ENCODE measurements around the gene RNPEPL1.

RNPEPL1 gene

DNA sequence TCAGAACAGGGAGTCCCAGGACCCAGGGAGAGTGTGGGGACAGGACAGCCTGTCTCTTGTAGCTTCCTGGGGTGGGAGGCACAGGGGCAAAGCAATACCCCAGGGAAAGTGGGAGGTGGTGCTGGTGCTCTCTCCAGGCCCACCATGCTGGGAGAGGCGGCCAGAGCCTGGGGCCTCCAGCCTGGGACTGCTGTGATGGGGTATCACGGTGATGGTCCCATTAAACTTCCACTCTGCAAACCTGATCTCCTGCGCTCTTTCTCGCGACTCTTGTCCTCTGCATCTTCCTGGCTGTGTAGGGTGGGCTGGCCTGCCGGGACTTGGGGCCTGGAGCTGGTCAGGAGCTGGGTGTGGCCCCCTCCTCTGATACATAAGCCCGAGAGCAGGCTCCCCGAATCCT, 10.2 kb downstream of the RNPEPL1 start:
- no peak for DNase-seq

GRCh38 chr2:240579071-240579762, 10.9 kb downstream of the RNPEPL1 start:
- DNase-seq, result no peak

DNA sequence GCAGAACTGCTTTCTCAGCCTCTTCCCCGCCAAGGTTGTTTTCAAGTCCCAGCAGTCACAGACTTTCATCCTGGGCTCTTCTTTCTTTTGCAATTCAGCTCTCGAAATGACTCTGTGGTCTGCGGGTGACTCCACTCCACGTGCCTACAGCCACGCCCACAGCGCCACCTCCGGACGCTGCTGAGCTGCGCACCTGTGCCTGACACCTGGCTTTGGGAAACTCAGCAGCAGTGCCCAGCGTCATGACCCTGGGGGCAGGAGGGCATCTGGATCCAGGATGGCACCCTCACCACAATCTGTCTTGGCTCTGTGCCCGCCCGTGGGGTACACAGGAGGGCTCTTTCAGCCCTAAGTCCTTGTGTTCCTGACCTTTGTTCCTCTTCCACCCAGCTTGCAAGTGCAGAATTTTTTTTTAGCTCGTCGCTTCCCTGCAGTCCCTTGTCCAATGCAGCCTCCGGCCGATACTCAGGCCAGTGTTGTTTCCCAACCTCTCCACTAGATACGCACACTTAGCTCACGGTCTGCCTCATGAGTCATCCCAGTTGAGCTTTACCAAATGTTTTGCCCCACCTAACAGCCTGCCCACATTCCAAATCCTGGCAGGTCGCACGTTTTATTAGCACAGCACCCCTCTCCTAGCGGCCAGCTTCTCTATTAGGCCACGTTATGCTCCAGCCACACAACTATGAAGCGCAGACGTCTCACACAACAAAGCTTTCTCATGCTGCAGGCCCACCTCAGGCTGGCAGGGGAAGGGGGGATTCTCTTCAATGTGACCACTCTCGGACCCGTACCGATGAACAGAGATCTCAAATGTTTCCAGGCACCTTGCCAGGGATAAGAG, 11.7 kb downstream of the RNPEPL1 start:
- DNase-seq, result no peak

DNA sequence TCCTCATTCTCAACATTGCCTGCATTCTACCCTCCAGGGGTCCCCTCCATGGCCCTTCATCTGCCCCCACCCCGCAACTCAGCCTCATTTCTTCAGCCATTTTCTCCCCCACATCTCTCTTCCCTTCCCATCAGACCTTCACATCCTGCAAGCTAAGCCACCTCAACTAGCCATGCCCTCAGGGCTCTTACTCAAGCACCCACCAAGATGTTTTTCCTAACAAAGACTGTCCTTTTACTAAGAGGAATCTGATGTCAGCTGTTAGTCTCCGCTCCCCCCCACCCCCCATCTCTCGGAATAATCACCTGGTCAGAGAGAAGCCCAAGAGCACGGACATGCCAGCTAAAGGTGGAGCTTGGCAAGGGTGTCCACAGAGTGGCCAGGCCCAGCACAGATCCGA, 13.5 kb downstream of the RNPEPL1 start:
- DNase-seq, result no peak

GRCh38 chr2:240582781-240583180, 14.5 kb downstream of the RNPEPL1 start:
- DNase-seq, result no peak

GRCh38 chr2:240583774-240584173, 15.5 kb downstream of the RNPEPL1 start:
- DNase-seq, result no peak

- no peak for DNase-seq
These were observed 16.3 kb downstream of the RNPEPL1 start for GRCh38 chr2:240584486-240585031.

GRCh38 chr2:240585101-240585500, 16.8 kb downstream of the RNPEPL1 start:
- DNase-seq, result no peak

DNA sequence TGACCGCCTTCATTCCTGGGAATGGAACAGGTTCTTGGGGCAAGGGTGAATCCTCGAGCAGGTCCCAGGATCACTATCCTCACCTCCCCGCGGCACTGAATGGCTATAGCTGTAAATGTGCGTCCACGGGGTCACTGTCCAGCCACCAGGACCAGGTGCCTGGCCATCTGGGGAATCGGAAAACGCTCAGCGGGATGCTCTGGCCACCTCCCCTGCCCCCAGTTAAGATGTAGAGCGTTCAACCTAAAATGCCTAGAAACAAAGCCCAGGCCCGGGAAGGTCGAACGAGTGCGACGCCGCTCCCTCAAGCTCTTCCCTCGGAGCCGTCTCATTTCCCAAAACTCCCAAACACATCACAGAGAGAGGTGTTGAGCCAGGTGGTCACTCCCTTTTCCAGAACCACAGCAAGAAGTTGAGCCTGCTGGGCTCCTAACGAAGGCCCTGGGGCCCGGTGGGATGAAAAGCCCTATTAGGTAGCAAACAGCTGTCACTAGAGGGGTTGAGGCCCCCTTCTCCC, 17.5 kb downstream of the RNPEPL1 start:
- DNase-seq, result no peak

- peak; percentile 85 for DNase-seq
These were observed 18.1 kb downstream of the RNPEPL1 start, which contains the start of gene CAPN10 for GRCh38 chr2:240586198-240586918. TSS of gene CAPN10 (plus strand) at chr2:240586734. CDS start at chr2:240586912, 178 bp downstream.

DNA sequence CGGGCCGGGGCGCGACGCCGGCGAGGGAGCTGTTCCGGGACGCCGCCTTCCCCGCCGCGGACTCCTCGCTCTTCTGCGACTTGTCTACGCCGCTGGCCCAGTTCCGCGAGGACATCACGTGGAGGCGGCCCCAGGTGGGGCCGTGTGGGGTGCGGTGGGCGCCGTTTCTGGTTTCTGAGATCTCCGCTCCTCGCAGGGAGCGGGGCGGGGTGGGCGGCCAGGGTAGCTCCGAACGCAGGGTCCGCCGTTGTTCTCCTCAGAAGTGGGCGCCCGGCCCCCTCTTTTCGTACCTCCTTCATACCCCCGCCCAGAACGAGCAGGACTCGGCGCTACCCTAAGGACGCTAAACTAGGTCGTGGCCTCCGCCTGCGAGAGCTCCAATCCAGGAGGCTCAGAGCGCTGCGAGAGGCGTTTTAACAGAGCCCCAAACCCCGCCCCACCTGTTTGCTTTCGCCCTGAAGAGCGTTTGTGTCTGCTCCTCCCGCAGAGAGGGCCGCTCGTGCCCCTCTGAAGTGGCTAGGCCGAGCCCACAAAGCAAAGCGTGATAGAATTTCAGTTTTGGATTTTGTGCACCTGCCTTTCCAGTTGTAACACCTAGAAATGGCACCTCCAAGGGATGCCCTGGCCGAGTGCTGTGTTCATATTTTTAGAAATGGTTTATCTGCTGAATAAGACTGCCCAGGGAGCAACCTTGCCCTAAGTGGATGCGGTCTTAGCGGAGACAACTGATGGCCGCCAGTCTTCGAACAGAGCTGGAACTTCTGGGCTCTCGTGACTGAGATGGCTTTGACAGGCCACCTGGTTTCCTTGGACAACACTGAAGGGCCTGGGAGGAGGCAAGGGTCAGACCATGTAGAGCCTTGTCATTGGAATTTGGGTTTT, 18.9 kb downstream of the RNPEPL1 start:
- no peak for DNase-seq

GRCh38 chr2:240588006-240588655, 19.8 kb downstream of the RNPEPL1 start:
- no peak for DNase-seq

- DNase-seq, result no peak
These were observed 20.4 kb downstream of the RNPEPL1 start for GRCh38 chr2:240588669-240589068.

DNA sequence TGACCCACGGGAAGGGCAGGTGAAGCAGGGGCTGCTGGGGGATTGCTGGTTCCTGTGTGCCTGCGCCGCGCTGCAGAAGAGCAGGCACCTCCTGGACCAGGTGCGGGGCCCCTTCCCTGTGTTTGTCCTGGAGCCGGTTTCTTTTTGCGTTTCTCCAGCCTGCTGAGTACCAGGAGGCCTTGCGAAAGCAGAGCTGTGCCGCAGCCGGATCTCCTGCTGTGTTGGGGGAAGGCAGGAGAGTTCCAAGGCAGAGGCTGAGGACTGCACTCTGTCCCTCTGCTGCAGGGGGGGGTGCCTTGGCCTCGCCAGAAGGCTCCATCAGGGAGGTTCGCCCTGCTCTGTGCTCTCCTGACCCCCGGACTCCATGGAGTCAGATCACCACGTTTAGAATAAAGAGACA, 21.1 kb downstream of the RNPEPL1 start:
- no peak for DNase-seq

DNA sequence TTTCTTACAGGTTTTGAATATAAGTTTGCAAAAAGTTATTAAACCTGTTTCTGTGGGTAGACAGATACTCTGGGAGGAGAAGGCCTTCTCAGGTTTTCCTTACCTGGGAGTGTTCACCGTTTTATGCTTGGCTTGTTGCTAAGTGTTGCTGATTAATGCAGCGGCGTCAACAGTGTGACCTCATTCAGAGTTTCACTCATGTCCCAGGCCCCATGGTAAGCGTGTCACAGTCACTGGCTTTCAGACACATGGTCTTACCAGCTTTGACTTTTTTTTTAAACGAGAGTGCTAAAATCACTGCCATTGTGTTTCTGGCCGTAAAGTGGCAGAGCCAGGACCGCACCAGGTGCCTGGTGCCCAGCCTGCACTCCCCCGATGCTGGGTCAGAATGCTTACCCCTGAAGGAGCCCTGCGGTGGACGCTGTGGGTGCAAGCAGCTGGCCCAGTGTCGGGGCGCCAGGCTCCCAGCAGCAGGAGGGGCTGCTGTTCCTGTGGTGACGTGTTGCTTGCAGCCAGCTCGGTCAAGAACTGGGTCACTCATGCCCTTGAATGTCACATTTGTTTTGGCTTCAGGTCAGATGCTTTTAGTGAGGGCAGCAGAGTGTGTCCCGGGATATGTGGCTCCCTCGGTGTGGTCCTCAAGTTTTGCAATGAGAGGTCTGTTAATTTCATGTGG, 21.7 kb downstream of the RNPEPL1 start:
- DNase-seq, result no peak

GRCh38 chr2:240590681-240591111, 22.4 kb downstream of the RNPEPL1 start:
- DNase-seq, result no peak

DNA sequence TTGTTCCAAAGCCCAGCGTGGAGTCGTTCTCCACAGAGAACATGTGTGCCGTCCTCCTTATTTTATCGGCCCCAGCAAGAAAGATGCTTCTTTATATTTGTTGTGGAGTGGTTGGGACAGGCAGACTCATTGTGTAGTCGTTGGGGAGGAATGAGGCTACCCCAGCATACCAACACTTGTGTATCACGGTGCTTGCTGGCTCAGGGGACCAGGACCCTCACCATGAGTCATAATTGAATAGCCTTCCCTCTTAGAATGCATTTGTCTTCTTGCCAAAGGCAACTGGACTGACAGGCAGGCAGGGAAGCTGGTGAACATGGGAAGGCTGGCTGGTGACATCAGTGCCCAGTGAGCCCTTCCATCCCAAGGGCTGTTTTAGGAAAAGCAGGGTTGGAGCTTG, 22.9 kb downstream of the RNPEPL1 start:
- DNase-seq, result no peak

- DNase-seq, result no peak
These were observed 23.5 kb downstream of the RNPEPL1 start for GRCh38 chr2:240591784-240592183.

GRCh38 chr2:240593026-240593702, 24.9 kb downstream of the RNPEPL1 start:
- DNase-seq, result no peak
